Hindlimb muscle (tissue), 1 donor: ENCODE data around the gene KCNT2. TPM values are rescaled to one million over a fixed set of nuclear protein-coding genes. Genes with fewer than 3 reads are reported as not detected.
"Not testable (repeated sequence)": the region's sequence is repeated elsewhere in the genome, so short reads cannot be mapped to it uniquely, and the experiment has no call there.

Experiments
- DNase-seq: peaks from one replicate; pipeline ENCODE4 v3.0.0-alpha.2; 2013
- polyA plus RNA-seq: library from polyadenylated mRNA; unstranded; fragments of 120-200 nt; gene quantifications from one replicate; pipeline ENCODE4 v1.2.1, GENCODE V29; 2013; ENCODE audit not compliant: insufficient read length

Gene KCNT2
- polyA plus RNA-seq, 1 donor: 7.0 TPM

DNA sequence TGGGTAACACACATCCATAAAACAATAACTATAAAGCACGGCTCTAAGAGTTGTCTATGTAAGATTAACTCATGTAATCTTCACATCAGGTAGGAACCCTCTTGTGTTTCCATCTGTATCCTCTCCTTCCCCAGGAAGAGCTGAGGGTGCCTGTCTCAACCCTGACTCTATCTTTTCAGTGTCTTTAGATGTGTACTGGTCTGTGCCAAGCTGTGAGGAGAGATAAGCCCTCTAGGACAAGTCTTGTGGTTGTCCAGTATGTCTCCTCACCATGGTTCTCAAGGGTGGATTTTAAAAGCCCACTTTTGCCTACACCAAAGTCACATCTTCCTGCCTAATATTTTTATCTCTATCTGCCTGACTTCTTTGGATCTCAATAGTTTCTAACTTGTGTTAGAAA lies 300.1 kb downstream of the KCNT2 start:
- DNase-seq: no peak

GRCh38 chr1:196306421-196306820 lies 301.8 kb downstream of the KCNT2 start:
- DNase-seq: no peak

DNA sequence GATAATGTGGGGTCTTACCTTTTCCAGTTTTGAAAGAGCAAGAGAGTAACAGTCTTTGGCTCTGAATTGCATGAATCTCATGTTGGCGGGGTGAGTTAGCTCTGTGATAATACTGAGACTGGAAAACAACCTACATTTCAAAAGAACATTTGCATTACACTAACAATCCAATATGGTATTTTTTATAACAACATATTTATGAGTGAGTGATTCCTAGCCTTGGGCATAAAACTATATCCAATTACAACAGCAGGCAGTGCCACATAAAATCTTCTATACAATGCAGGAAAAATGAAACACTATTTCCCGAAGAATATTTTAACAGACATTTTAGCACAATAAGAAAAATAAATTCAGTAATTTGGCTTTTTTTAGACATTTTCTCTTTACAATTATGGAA lies 303.0 kb downstream of the KCNT2 start:
- DNase-seq: no peak

DNA sequence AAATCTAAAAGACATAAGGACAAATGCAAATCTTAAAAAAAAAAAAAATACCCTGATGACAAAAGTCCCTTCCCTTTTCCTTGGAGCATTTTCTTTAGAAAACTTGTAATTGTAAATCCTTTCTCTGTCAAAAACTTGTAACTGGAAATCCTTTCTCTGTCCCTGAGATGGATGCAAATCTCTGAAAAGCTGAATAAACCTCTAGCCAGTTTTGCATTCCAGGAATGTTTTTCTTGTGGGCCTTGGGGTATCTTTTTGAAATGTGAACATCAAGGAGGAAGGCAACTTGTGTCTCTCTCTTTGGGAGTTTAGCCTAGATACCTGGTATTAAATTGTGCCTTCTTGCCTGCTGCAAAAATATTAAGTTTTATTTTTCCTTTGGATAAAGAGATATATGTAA lies 305.3 kb downstream of the KCNT2 start:
- no peak for DNase-seq

- DNase-seq: no peak
Observed at GRCh38 chr1:196302420-196302819, 305.8 kb downstream of the KCNT2 start.

- DNase-seq: no peak
Observed at GRCh38 chr1:196295766-196296165, 312.5 kb downstream of the KCNT2 start.

GRCh38 chr1:196278816-196279215 lies 329.4 kb downstream of the KCNT2 start:
- DNase-seq: no peak

GRCh38 chr1:196277860-196278259 lies 330.4 kb downstream of the KCNT2 start:
- no peak for DNase-seq

GRCh38 chr1:196271212-196271947 lies 336.9 kb downstream of the KCNT2 start:
- DNase-seq: no peak

GRCh38 chr1:196263086-196263485 lies 345.2 kb downstream of the KCNT2 start:
- not testable (repeated sequence) for DNase-seq

DNA sequence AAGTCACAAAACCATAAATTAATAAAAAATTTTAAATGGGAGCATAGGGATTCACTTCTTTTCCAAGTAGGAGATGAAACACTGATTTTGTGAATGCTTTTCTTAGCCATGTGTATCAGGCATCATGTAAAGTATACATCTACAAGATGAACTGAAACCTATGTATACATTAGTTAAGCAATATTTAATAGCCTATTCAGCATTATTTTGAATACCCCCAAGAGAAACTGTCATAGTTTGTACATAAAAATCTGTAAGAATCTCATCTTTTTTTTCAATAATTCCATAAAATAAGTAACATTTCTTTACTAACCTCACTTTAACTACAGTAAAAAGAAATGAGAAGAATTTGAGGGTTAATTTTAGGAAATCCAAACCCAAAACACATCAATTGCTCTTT lies 348.0 kb downstream of the KCNT2 start:
- DNase-seq: no peak

- no peak for DNase-seq
Observed at GRCh38 chr1:196259316-196259715, 348.9 kb downstream of the KCNT2 start.

- DNase-seq: no peak
Observed at GRCh38 chr1:196255762-196256161, 352.5 kb downstream of the KCNT2 start.

- no peak for DNase-seq
Observed at GRCh38 chr1:196229546-196229945, 378.7 kb downstream of the KCNT2 start.

DNA sequence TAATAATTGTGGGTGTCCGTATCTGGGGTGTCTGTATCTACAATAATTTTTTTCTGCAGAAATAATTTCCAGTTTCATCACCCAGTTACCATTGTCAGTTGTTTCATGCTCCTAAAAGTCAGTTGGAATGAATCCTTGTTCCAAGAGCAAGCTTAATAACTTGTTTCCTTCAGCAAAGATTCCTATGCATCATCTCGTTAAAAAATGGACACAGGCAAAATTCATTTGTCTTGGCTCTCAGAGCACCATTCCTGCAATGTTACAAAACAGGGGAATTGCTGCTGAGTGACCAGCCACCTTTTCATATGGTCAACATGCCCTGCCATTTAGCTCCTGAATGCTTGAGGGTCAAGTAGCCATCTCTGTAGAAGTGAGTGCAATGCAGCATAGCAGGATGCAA lies 393.4 kb downstream of the KCNT2 start:
- DNase-seq: no peak

- peak; percentile 3 for DNase-seq
Observed at GRCh38 chr1:196209983-196210382, 398.3 kb downstream of the KCNT2 start.

- DNase-seq: no peak
Observed at GRCh38 chr1:196209265-196209664, 399.0 kb downstream of the KCNT2 start.

- no peak for DNase-seq
Observed at GRCh38 chr1:196207612-196208217, 400.5 kb downstream of the KCNT2 start.

DNA sequence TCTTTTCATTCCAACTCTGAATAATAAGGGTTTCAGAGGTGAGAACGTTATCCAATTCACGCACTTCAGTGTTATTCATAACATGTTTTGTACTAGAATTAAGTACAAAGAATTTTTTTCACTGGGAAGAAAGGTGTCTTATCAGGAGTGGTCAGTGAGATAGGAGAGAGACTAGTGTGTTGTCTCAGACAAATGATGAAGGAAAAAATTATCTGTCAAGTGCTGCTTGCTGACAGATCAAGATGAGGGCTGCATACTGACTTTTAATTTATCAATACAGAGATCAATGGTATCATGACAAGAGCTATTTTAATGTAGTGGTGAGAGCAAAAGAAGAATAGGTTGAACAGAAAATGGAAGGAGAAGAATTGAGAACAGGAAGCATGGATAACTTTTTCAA lies 402.4 kb downstream of the KCNT2 start:
- no peak for DNase-seq

GRCh38 chr1:196196486-196196885 lies 411.8 kb downstream of the KCNT2 start:
- no peak for DNase-seq

- no peak for DNase-seq
Observed at GRCh38 chr1:196193896-196194559, 414.2 kb downstream of the KCNT2 start.

- no peak for DNase-seq
Observed at GRCh38 chr1:196183941-196184340, 424.3 kb downstream of the KCNT2 start.

GRCh38 chr1:196181594-196181878 lies 426.7 kb downstream of the KCNT2 start:
- DNase-seq: no peak
